GM21515 (cell line): ENCODE data around the gene SHF.

Experiments
- ATAC-seq: cut with Tn5 transposase; IDR thresholded peaks from one replicate; pipeline ENCODE4 v1.9.1; 2021; ENCODE audit not compliant: unreplicated experiment

Gene SHF

GRCh38 chr15:45174069-45174468 is 13.7 kb downstream of the SHF start:
- ATAC-seq: no peak

- ATAC-seq: no peak
These were observed 15.9 kb downstream of the SHF start for GRCh38 chr15:45171912-45172311.

- ATAC-seq: no peak
These were observed 17.9 kb downstream of the SHF start for GRCh38 chr15:45169608-45170480.

DNA sequence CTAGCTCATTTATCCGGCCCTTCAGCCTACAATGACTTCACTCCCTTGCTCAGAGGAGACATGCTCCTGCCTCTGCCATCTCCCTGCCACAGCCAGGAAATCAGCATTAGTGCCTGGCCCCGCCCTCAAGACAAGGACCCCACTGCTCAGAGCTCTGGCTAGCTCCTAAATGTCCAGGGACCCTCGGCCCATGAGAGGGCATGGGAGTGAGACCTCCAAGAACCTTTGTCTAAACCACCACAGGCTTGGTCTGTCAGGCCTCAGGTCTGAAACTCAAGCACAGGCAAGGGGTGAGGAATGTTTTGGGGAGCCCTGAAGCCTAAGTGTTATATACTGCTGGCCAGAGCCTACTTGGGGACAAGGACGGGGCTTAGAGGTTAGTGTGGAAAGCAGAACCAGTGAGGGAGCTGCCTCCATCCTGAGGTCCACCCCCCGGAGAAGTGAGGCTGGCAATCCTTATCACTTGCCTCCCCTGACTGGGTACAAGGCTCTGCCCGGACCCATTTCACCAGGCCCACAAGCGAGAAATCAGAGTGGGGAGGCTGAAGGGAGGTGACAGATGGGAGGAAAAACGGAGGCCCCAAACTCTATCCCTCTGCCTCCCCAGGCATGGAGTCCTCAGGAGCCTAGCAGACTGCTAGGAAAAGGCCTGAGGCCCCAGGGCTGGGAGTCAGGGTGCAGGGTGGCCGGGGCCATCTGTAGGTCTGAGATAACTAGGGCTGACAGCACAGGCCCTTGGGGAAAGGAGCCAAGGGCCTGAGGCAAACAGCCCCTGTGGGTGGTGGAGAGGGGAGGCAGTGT is 18.8 kb downstream of the SHF start:
- no peak for ATAC-seq

- ATAC-seq: no peak
These were observed 19.5 kb downstream of the SHF start for GRCh38 chr15:45168286-45168685.

DNA sequence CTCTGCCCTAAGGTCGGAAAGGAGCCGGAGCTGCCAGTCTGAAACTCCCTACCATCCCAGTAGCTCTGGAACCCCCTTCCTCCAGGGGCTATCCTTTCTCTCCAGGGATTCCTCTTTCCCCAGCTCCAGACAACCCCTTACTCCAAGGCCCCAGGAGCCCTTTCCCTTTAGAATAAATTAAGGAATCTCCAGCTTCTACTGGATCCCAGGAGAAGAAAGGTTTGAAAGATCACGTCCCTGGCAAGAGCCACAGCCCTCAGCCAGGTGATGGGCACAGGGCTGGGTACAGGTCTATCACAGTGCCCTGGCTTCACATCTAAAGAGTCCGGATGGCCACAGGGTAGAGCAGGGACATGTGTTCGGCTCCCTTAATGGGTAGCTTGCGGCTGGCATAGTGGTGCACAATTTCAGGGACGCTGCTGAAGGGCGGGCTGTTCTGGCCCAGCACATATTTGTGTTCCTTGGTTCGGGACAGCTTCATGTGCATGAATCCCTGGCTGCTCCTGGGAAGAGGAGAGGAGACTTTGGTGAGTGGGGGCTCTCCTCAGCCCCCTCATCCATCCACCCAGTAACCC is 20.0 kb downstream of the SHF start:
- no peak for ATAC-seq

GRCh38 chr15:45166834-45167630 is 20.7 kb downstream of the SHF start:
- ATAC-seq: peak; percentile 91

- no peak for ATAC-seq
These were observed 22.2 kb downstream of the SHF start for GRCh38 chr15:45165536-45165935.

GRCh38 chr15:45164914-45165313 is 22.9 kb downstream of the SHF start:
- ATAC-seq: no peak

- no peak for ATAC-seq
These were observed 24.3 kb downstream of the SHF start for GRCh38 chr15:45163508-45163856.

GRCh38 chr15:45162771-45163507 is 24.8 kb downstream of the SHF start:
- ATAC-seq: peak; percentile 39

- ATAC-seq: no peak
These were observed 26.1 kb downstream of the SHF start for GRCh38 chr15:45161666-45162065.

GRCh38 chr15:45157974-45158373 is 29.8 kb downstream of the SHF start:
- no peak for ATAC-seq

GRCh38 chr15:45156744-45157455 is 30.9 kb downstream of the SHF start:
- no peak for ATAC-seq

DNA sequence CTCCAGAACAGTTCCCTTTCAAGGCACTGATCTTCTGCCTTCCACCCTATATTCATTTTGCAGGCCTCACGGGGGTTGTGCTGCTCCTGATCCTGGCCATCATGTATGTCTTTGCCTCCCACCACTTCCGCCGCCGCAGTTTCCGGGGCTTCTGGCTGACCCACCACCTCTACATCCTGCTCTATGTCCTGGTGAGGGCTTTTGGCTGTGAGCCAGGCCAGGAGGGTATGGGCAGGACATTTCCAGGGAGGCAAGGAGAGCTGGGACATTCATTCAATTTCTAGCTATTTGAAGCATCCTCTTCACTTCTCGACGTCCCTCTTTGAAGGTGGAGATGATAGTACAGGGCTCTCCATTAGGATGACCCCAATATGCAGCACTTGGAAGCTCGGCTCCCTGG is 32.0 kb downstream of the SHF start:
- ATAC-seq: no peak

- no peak for ATAC-seq
These were observed 35.6 kb downstream of the SHF start for GRCh38 chr15:45151998-45152828.

GRCh38 chr15:45150997-45151396 is 36.8 kb downstream of the SHF start:
- no peak for ATAC-seq

GRCh38 chr15:45150481-45150880 is 37.3 kb downstream of the SHF start:
- no peak for ATAC-seq

- no peak for ATAC-seq
These were observed 38.7 kb downstream of the SHF start for GRCh38 chr15:45149060-45149459.
